Loucy (cell line): ENCODE measurements around the gene FBLIM1.

Experiments
- H2AFZ ChIP-seq: fragments of 200-600 bp; sonication (generic); 2 replicates; pipeline ENCODE4 v1.6.0; 2016; ENCODE audit warnings: antibody characterized with exemption, mild to moderate bottlenecking, low read length, moderate library complexity
- H3F3A ChIP-seq: fragments of 200-600 bp; 2 replicates; pipeline ENCODE4 v1.6.0; 2016; ENCODE audit warnings: antibody characterized with exemption, low read depth, mild to moderate bottlenecking
- H3K27me3 ChIP-seq: fragments of 200-600 bp; sonication (generic); 2 replicates; pipeline ENCODE4 v1.6.1; 2014; ENCODE audit warnings: low read length, mild to moderate bottlenecking; ENCODE audit not compliant: insufficient read depth, poor library complexity, severe bottlenecking
- H3K36me3 ChIP-seq: fragments of 200-600 bp; sonication (generic); 2 replicates; pipeline ENCODE4 v1.6.1; 2016; ENCODE audit warnings: low read length; ENCODE audit not compliant: insufficient read depth
- H3K4me1 ChIP-seq: fragments of 200-600 bp; sonication (generic); 2 replicates; pipeline ENCODE4 v1.5.1; 2014; ENCODE audit warnings: low read length, mild to moderate bottlenecking; ENCODE audit not compliant: insufficient read depth, poor library complexity, severe bottlenecking
- H3K4me2 ChIP-seq: fragments of 200-600 bp; sonication (generic); 2 replicates; pipeline ENCODE4 v1.6.0; 2014; ENCODE audit warnings: antibody characterized with exemption, low read length, low read depth, mild to moderate bottlenecking; ENCODE audit not compliant: poor library complexity, severe bottlenecking
- H3K4me3 ChIP-seq: fragments of 200-600 bp; sonication (generic); 2 replicates; pipeline ENCODE4 v1.5.1; 2014; ENCODE audit warnings: low read length, mild to moderate bottlenecking, mixed read lengths; ENCODE audit not compliant: poor library complexity, severe bottlenecking
- H3K79me2 ChIP-seq: fragments of 200-600 bp; sonication (generic); 2 replicates; pipeline ENCODE4 v1.6.1; 2014; ENCODE audit warnings: low read length; ENCODE audit not compliant: insufficient read depth
- H3K9ac ChIP-seq: fragments of 200-600 bp; sonication (generic); 2 replicates; pipeline ENCODE4 v1.6.0; 2014; ENCODE audit warnings: mild to moderate bottlenecking, low read depth, low read length, moderate library complexity; ENCODE audit not compliant: poor library complexity, severe bottlenecking
- H3K9me2 ChIP-seq: fragments of 200-600 bp; sonication (generic); replicated peaks from 2 replicates; pipeline ENCODE4 v1.6.1; 2016; ENCODE audit warnings: low read depth, low read length, mixed read lengths
- H3K9me3 ChIP-seq: fragments of 200-600 bp; sonication (generic); 2 replicates; pipeline ENCODE4 v1.6.1; 2014; ENCODE audit warnings: mild to moderate bottlenecking, antibody characterized with exemption, low read length, low read depth; ENCODE audit not compliant: insufficient read depth
- H4K20me1 ChIP-seq: fragments of 200-600 bp; sonication (generic); 2 replicates; pipeline ENCODE4 v1.6.0; 2014; ENCODE audit warnings: antibody characterized with exemption, low read length, mild to moderate bottlenecking; ENCODE audit not compliant: insufficient read depth, poor library complexity, severe bottlenecking
- CTCF ChIP-seq: fragments of 200-600 bp; sonication (generic); conservative IDR thresholded peaks from 2 replicates; pipeline ENCODE4 v1.5.1; 2014; ENCODE audit warnings: mild to moderate bottlenecking, antibody characterized with exemption, low read length
- EZH2phosphoT487 ChIP-seq: fragments of 200-600 bp; IDR thresholded peaks from 2 replicates; pipeline ENCODE4 v1.6.1; 2018; ENCODE audit warnings: antibody characterized with exemption, mild to moderate bottlenecking, moderate library complexity, borderline replicate concordance

The FBLIM1 gene

GRCh38 chr1:15788624-15789301 is 30.2 kb downstream of the FBLIM1 start:
- no peak overlapping the region for H2AFZ ChIP-seq
- H3K27me3 ChIP-seq = no peaks in the 10 kb centered on the region
- H3K4me1 ChIP-seq = no peaks in the 10 kb centered on the region
- no peaks in the 10 kb centered on the region for H3F3A ChIP-seq
- no peak for TF ChIP-seq CTCF
- no peak for TF ChIP-seq EZH2phosphoT487
- no peaks in the 10 kb centered on the region for H3K79me2 ChIP-seq
- H3K9ac ChIP-seq = no peak overlapping the region
- H3K36me3 ChIP-seq = no peaks in the 10 kb centered on the region
- no peaks in the 10 kb centered on the region for H4K20me1 ChIP-seq
- no peaks in the 10 kb centered on the region for H3K9me2 ChIP-seq
- H3K9me3 ChIP-seq = no peaks in the 10 kb centered on the region
- H3K4me2 ChIP-seq = no peak overlapping the region
- no peak overlapping the region for H3K4me3 ChIP-seq

GRCh38 chr1:15796086-15796462 is 37.5 kb downstream of the FBLIM1 start:
- Histone ChIP-seq H3K4me3 (no peak overlapping the region), H3K9me3 (no peaks in the 10 kb centered on the region), H3K36me3 (no peaks in the 10 kb centered on the region), H3K4me2 (no peak overlapping the region), H3K27me3 (no peaks in the 10 kb centered on the region), H4K20me1 (no peaks in the 10 kb centered on the region), H3K79me2 (no peaks in the 10 kb centered on the region), H3K9ac (no peak overlapping the region), H3K4me1 (no peaks in the 10 kb centered on the region), H3K9me2 (no peaks in the 10 kb centered on the region), H3F3A (no peaks in the 10 kb centered on the region), H2AFZ (no peak overlapping the region)
- TF ChIP-seq CTCF (no peak), EZH2phosphoT487 (no peak)

- Histone ChIP-seq H3K79me2 (no peaks in the 10 kb centered on the region), H3K36me3 (no peaks in the 10 kb centered on the region), H3K27me3 (no peaks in the 10 kb centered on the region), H3F3A (no peaks in the 10 kb centered on the region), H3K4me1 (no peaks in the 10 kb centered on the region), H3K9ac (no peak overlapping the region), H2AFZ (no peak overlapping the region), H3K4me2 (no peak overlapping the region), H3K9me3 (no peaks in the 10 kb centered on the region), H3K4me3 (no peak overlapping the region), H3K9me2 (no peaks in the 10 kb centered on the region), H4K20me1 (no peaks in the 10 kb centered on the region)
- TF ChIP-seq CTCF (no peak), EZH2phosphoT487 (no peak)
These were observed 39.2 kb downstream of the FBLIM1 start for GRCh38 chr1:15797614-15798390.
